Ecto neural progenitor cell (in vitro differentiated cells): ENCODE data around the gene FKTN.

Experiments
- DNase-seq: peaks from one replicate; pipeline ENCODE4 v3.0.0-alpha.2; 2018; ENCODE audit warnings: low spot score

Gene FKTN

GRCh38 chr9:105632807-105633206 is 74.9 kb downstream of the FKTN start:
- DNase-seq: no peak

GRCh38 chr9:105633411-105633810 is 75.5 kb downstream of the FKTN start:
- no peak for DNase-seq

- no peak for DNase-seq
Observed at GRCh38 chr9:105636331-105636730, 78.4 kb downstream of the FKTN start.

GRCh38 chr9:105637787-105638395 is 80.0 kb downstream of the FKTN start:
- DNase-seq: no peak

- no peak for DNase-seq
Observed at GRCh38 chr9:105639936-105640335, 82.0 kb downstream of the FKTN start.

GRCh38 chr9:105643795-105644194 is 85.9 kb downstream of the FKTN start:
- no peak for DNase-seq

- DNase-seq: no peak
Observed at GRCh38 chr9:105646879-105647594, 89.1 kb downstream of the FKTN start.

- no peak for DNase-seq
Observed at GRCh38 chr9:105647595-105648349, 89.8 kb downstream of the FKTN start.

GRCh38 chr9:105651806-105652205 is 93.9 kb downstream of the FKTN start:
- peak; percentile 82 for DNase-seq

- DNase-seq: peak; percentile 78
Observed at GRCh38 chr9:105656131-105656921, 98.4 kb downstream of the FKTN start.

GRCh38 chr9:105658351-105658750 is 100.4 kb downstream of the FKTN start:
- no peak for DNase-seq

GRCh38 chr9:105661011-105661410 is 103.1 kb downstream of the FKTN start:
- DNase-seq: no peak

- DNase-seq: no peak
Observed at GRCh38 chr9:105662184-105663104, 104.5 kb downstream of the FKTN start, which contains the start of gene TAL2. TSS of gene TAL2 (plus strand) at chr9:105662457. CDS start at chr9:105662497, 40 bp downstream.

- DNase-seq: no peak
Observed at GRCh38 chr9:105663914-105664313, 106.0 kb downstream of the FKTN start.

GRCh38 chr9:105667867-105668266 is 109.9 kb downstream of the FKTN start:
- DNase-seq: no peak

- no peak for DNase-seq
Observed at GRCh38 chr9:105670315-105670714, 112.4 kb downstream of the FKTN start.

- no peak for DNase-seq
Observed at GRCh38 chr9:105670775-105671174, 112.8 kb downstream of the FKTN start.

- no peak for DNase-seq
Observed at GRCh38 chr9:105672711-105673234, 114.8 kb downstream of the FKTN start.

GRCh38 chr9:105673850-105674387 is 116.0 kb downstream of the FKTN start:
- DNase-seq: no peak

GRCh38 chr9:105676351-105676923 is 118.5 kb downstream of the FKTN start:
- peak; percentile 76 for DNase-seq
